Activated naive CD4-positive, alpha-beta T cell treated with anti-CD3 and anti-CD28 coated beads, Interleukin-2, amount 50 U/mL, for 72 hours (primary cell): ENCODE measurements around the gene MVB12B. TPM values are rescaled to one million over a fixed set of nuclear protein-coding genes. Genes with fewer than 3 reads are reported as not detected.
"Not testable (repeated sequence)": the region's sequence is repeated elsewhere in the genome, so short reads cannot be mapped to it uniquely, and the experiment has no call there.

ENCODE experiments used
- ATAC-seq, 2 donors: fragments of 150-1000 bp; cut with Tn5 transposase; 2 replicates each; pipeline ENCODE4 v1.10.0; 2021; ENCODE audit warnings: mild to moderate bottlenecking in 2 of 2, moderate library complexity in 2 of 2
- DNase-seq, 2 donors: peaks; one replicate each; pipeline ENCODE4 v3.0.0; 2021 to 2022; ENCODE audit warnings: low spot score in 2 of 2
- H3K27ac Mint-ChIP-seq, 2 donors: one replicate each; pipeline ENCODE4 v1.8.0; 2022; ENCODE audit warnings: mild to moderate bottlenecking in 2 of 2, mixed read lengths in 2 of 2
- H3K36me3 Mint-ChIP-seq, 2 donors: one replicate each; pipeline ENCODE4 v1.8.0; 2022; ENCODE audit warnings: mixed read lengths in 2 of 2
- H3K9me3 Mint-ChIP-seq, 2 donors: one replicate each; pipeline ENCODE4 v1.8.0; 2022; ENCODE audit warnings: mixed read lengths in 2 of 2
- total RNA-seq, 2 donors: library from RNA; stranded (reverse); gene quantifications; one replicate each; pipeline ENCODE4 v1.2.3, GENCODE V29; 2022

MVB12B gene
- total RNA-seq = 1 to 10 TPM; 1.4 to 2.3 TPM

- Mint-ChIP-seq H3K27ac (peak within 1 kb of the TSS; percentile 22 to 39), H3K36me3 (peaks cover 0 to 10% of the 10 kb centered on the region in 2 donors), H3K9me3 (peaks cover 0 to 8% of the 10 kb centered on the region in 2 donors)
- ATAC-seq = peak; percentile 84
- DNase-seq = peak in 1 of 2 donors; percentile 55
These were observed at the start of gene MVB12B for GRCh38 chr9:126326228-126327005. MVB12B (plus strand) TSS chr9:126326829; CDS start chr9:126326930, 101 bp downstream.

GRCh38 chr9:126283799-126284465, 42.7 kb upstream of the MVB12B start:
- ATAC-seq = no peak
- no peak overlapping the region for H3K27ac Mint-ChIP-seq
- DNase-seq = no peak
- no peaks in the 10 kb centered on the region for H3K36me3 Mint-ChIP-seq
- no peaks in the 10 kb centered on the region for H3K9me3 Mint-ChIP-seq

GRCh38 chr9:126285652-126286051, 41.0 kb upstream of the MVB12B start:
- not testable (repeated sequence) for H3K9me3 Mint-ChIP-seq, H3K36me3 Mint-ChIP-seq, ATAC-seq, DNase-seq, H3K27ac Mint-ChIP-seq

GRCh38 chr9:126287166-126287866, 39.3 kb upstream of the MVB12B start:
- H3K9me3 Mint-ChIP-seq = no peaks in the 10 kb centered on the region
- ATAC-seq (no peak), DNase-seq (no peak)
- H3K36me3 Mint-ChIP-seq = no peaks in the 10 kb centered on the region
- H3K27ac Mint-ChIP-seq = no peak overlapping the region

- Mint-ChIP-seq H3K27ac (no peak overlapping the region), H3K9me3 (no peaks in the 10 kb centered on the region), H3K36me3 (no peaks in the 10 kb centered on the region)
- DNase-seq (no peak), ATAC-seq (no peak)
These were observed 35.8 kb upstream of the MVB12B start for GRCh38 chr9:126290871-126291270.

- ATAC-seq = no peak
- no peak overlapping the region for H3K27ac Mint-ChIP-seq
These were observed 34.7 kb upstream of the MVB12B start for GRCh38 chr9:126291925-126292324.

GRCh38 chr9:126292736-126293521, 33.7 kb upstream of the MVB12B start:
- Mint-ChIP-seq H3K36me3 (no peaks in the 10 kb centered on the region), H3K9me3 (no peaks in the 10 kb centered on the region), H3K27ac (no peak overlapping the region)
- DNase-seq = no peak
- no peak for ATAC-seq

More at GRCh38 chr9:126291925-126292324, 34.7 kb upstream of the MVB12B start:
- Mint-ChIP-seq H3K9me3 (no peaks in the 10 kb centered on the region), H3K36me3 (no peaks in the 10 kb centered on the region)
- no peak for DNase-seq

- ATAC-seq (no peak), DNase-seq (peak in 1 of 2 donors; percentile 12)
- no peaks in the 10 kb centered on the region for H3K36me3 Mint-ChIP-seq
- H3K9me3 Mint-ChIP-seq = no peaks in the 10 kb centered on the region
- H3K27ac Mint-ChIP-seq = no peak overlapping the region
These were observed 33.1 kb upstream of the MVB12B start for GRCh38 chr9:126293522-126293889.

GRCh38 chr9:126294331-126295081, 32.1 kb upstream of the MVB12B start:
- Mint-ChIP-seq H3K9me3 (no peaks in the 10 kb centered on the region), H3K27ac (peak overlapping the region in 1 of 2 donors; percentile 40), H3K36me3 (no peaks in the 10 kb centered on the region)
- ATAC-seq = no peak
- no peak for DNase-seq

- H3K36me3 Mint-ChIP-seq = no peaks in the 10 kb centered on the region
- no peaks in the 10 kb centered on the region for H3K9me3 Mint-ChIP-seq
- ATAC-seq (no peak), DNase-seq (no peak)
- peak overlapping the region in 1 of 2 donors; percentile 25 for H3K27ac Mint-ChIP-seq
These were observed 31.5 kb upstream of the MVB12B start for GRCh38 chr9:126295082-126295477.

- no peak for ATAC-seq
- DNase-seq = no peak
- H3K36me3 Mint-ChIP-seq = no peaks in the 10 kb centered on the region
- H3K27ac Mint-ChIP-seq = no peak overlapping the region
- no peaks in the 10 kb centered on the region for H3K9me3 Mint-ChIP-seq
These were observed 31.1 kb upstream of the MVB12B start for GRCh38 chr9:126295516-126295915.

GRCh38 chr9:126295936-126296600, 30.6 kb upstream of the MVB12B start:
- no peaks in the 10 kb centered on the region for H3K9me3 Mint-ChIP-seq
- H3K27ac Mint-ChIP-seq = no peak overlapping the region
- H3K36me3 Mint-ChIP-seq = no peaks in the 10 kb centered on the region
- DNase-seq (no peak), ATAC-seq (no peak)

GRCh38 chr9:126296687-126297086, 29.9 kb upstream of the MVB12B start:
- no peak overlapping the region for H3K27ac Mint-ChIP-seq

GRCh38 chr9:126297661-126298060, 29.0 kb upstream of the MVB12B start:
- Mint-ChIP-seq H3K36me3 (no peaks in the 10 kb centered on the region), H3K27ac (no peak overlapping the region), H3K9me3 (no peaks in the 10 kb centered on the region)
- no peak for ATAC-seq
- DNase-seq = no peak

More at GRCh38 chr9:126296687-126297086, 29.9 kb upstream of the MVB12B start:
- H3K36me3 Mint-ChIP-seq = no peaks in the 10 kb centered on the region
- no peak for ATAC-seq
- DNase-seq = no peak
- H3K9me3 Mint-ChIP-seq = no peaks in the 10 kb centered on the region

GRCh38 chr9:126298063-126298801, 28.4 kb upstream of the MVB12B start:
- no peak overlapping the region for H3K27ac Mint-ChIP-seq
- no peak for ATAC-seq
- H3K9me3 Mint-ChIP-seq = no peaks in the 10 kb centered on the region
- H3K36me3 Mint-ChIP-seq = no peaks in the 10 kb centered on the region
- no peak for DNase-seq
